Left lung (tissue), 10 donors: ENCODE data around the gene LMBRD1. TPM values are rescaled to one million over a fixed set of nuclear protein-coding genes. Genes with fewer than 3 reads are reported as not detected.
A peak's percentile ranks its signal among the peaks of the same experiment; 100 is the strongest.
"Not testable (repeated sequence)": the region's sequence is repeated elsewhere in the genome, so short reads cannot be mapped to it uniquely, and the experiment has no call there.

Experiments
- ATAC-seq: fragments of 200-7000 bp; cut with Tn5 transposase; one replicate; pipeline ENCODE4 v1.9.1; 2020; ENCODE audit warnings: moderate library complexity
- DNase-seq, 4 donors: peaks; one replicate each; pipeline ENCODE4 v3.0.0-alpha.2; 2013 to 2020
- H3K27ac ChIP-seq, 2 donors: fragments of 200-600 bp; sonication (generic) in 1 of 2; one replicate each; pipeline versions ENCODE4 v1.5.0 to v1.8.0; 2020 to 2021
- H3K27me3 ChIP-seq, 2 donors: fragments of 200-600 bp; sonication (generic) in 1 of 2; one replicate each; pipeline versions ENCODE4 v1.5.0 to v1.8.0; 2020 to 2021
- H3K36me3 ChIP-seq, 2 donors: fragments of 200-600 bp; sonication (generic) in 1 of 2; one replicate each; pipeline versions ENCODE4 v1.5.0 to v1.8.0; 2020 to 2021
- H3K4me1 ChIP-seq, 2 donors: fragments of 200-600 bp; one replicate each; pipeline ENCODE4 v1.8.0; 2021
- H3K4me3 ChIP-seq, 2 donors: fragments of 200-600 bp; sonication (generic) in 1 of 2; one replicate each; pipeline versions ENCODE4 v1.5.0 to v1.8.0; 2020 to 2021; ENCODE audit warnings: mild to moderate bottlenecking in 1 of 2
- H3K9me3 ChIP-seq, 2 donors: fragments of 200-600 bp; sonication (generic) in 1 of 2; one replicate each; pipeline versions ENCODE4 v1.5.0 to v1.8.0; 2020 to 2021
- intact Hi-C, 2 donors: fragments of 100-400 bp; cut with DNase I; formaldehyde crosslinking; loops; one replicate each; pipeline versions ENCODE4 v1.11.2 to v1.14.2; 2022
- polyA plus RNA-seq, 6 donors: library from polyadenylated mRNA; unstranded; fragments of 120-200 nt; gene quantifications; one replicate each; pipeline ENCODE4 v1.2.1, GENCODE V29; 2013; ENCODE audit not compliant: insufficient read length in 6 of 6
- total RNA-seq, 2 donors: library from RNA; stranded (reverse); fragmentation: NEBNext Ultra II Directional; extraction: Animal tissue kit (Norgen Biotek cat#: 25700); gene quantifications; one replicate each; pipeline ENCODE4 v1.2.1, GENCODE V29; 2021
- TF ChIP-seq, protein P1 (sequence below), 2 donors: fragments of 200-600 bp; sonication (generic) in 1 of 2; IDR thresholded peaks; one replicate each; pipeline versions ENCODE4 v1.5.0 to v1.8.0; 2021; ENCODE audit warnings: antibody characterized with exemption in 2 of 2
- donor health status: DM: no; HTN: yes; CAD: no.
- donor health status: DM: no; HTN: no; CAD: no.

LMBRD1 gene
- total and polyA plus RNA-seq, 8 donors = 50.1 to 79.0 (median 61.7) TPM

DNA sequence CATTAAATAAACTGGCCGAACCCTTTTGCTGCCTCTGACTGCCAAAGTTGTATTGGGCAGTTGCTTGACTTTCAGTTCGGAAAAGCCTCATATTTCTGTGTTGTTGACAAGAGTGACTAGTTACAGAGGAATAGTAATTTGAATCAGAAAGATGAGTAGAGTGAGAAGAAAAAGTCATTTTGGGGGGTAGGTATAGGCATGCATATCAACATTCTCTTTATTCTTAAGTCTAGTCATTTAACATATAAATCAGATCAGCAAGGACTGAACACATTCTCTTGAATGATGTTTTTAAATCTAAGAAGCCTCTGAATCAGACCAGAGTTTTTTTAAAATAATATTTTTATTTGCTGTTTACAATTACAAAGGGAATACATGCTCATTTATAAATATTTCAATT, 4.9 kb upstream of the LMBRD1 start:
- Histone ChIP-seq H3K27me3 (no peaks in the 10 kb centered on the region), H3K4me1 (no peaks in the 10 kb centered on the region), H3K4me3 (no peak overlapping the region), H3K36me3 (no peaks in the 10 kb centered on the region), H3K27ac (no peak overlapping the region), H3K9me3 (no peaks in the 10 kb centered on the region)
- DNase-seq = no peak
- TF ChIP-seq, protein P1, sequence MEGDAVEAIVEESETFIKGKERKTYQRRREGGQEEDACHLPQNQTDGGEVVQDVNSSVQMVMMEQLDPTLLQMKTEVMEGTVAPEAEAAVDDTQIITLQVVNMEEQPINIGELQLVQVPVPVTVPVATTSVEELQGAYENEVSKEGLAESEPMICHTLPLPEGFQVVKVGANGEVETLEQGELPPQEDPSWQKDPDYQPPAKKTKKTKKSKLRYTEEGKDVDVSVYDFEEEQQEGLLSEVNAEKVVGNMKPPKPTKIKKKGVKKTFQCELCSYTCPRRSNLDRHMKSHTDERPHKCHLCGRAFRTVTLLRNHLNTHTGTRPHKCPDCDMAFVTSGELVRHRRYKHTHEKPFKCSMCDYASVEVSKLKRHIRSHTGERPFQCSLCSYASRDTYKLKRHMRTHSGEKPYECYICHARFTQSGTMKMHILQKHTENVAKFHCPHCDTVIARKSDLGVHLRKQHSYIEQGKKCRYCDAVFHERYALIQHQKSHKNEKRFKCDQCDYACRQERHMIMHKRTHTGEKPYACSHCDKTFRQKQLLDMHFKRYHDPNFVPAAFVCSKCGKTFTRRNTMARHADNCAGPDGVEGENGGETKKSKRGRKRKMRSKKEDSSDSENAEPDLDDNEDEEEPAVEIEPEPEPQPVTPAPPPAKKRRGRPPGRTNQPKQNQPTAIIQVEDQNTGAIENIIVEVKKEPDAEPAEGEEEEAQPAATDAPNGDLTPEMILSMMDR (IDR thresholded peaks at IDR 0.05) = no peak
- intact Hi-C loops = no loop called here
- ATAC-seq = no peak

GRCh38 chr6:69801225-69801624, 4.4 kb upstream of the LMBRD1 start:
- TF ChIP-seq, protein P1 (IDR thresholded peaks at IDR 0.05) = no peak
- no peak overlapping the region for H3K27ac ChIP-seq
- no peak for ATAC-seq

GRCh38 chr6:69798796-69799195, 2.0 kb upstream of the LMBRD1 start:
- intact Hi-C loops, H3K4me3 ChIP-seq, H3K9me3 ChIP-seq, H3K36me3 ChIP-seq, DNase-seq, H3K27me3 ChIP-seq, H3K27ac ChIP-seq, ATAC-seq: not testable (repeated sequence)
- H3K4me1 ChIP-seq = peaks cover 0 to 10% of the 10 kb centered on the region in 2 donors

More at GRCh38 chr6:69801225-69801624, 4.4 kb upstream of the LMBRD1 start:
- no peak overlapping the region for H3K4me3 ChIP-seq
- H3K36me3 ChIP-seq = no peaks in the 10 kb centered on the region
- intact Hi-C loops = no loop called here
- H3K9me3 ChIP-seq = no peaks in the 10 kb centered on the region
- no peaks in the 10 kb centered on the region for H3K4me1 ChIP-seq
- DNase-seq = peak in 1 of 4 donors; percentile 21
- no peaks in the 10 kb centered on the region for H3K27me3 ChIP-seq

DNA sequence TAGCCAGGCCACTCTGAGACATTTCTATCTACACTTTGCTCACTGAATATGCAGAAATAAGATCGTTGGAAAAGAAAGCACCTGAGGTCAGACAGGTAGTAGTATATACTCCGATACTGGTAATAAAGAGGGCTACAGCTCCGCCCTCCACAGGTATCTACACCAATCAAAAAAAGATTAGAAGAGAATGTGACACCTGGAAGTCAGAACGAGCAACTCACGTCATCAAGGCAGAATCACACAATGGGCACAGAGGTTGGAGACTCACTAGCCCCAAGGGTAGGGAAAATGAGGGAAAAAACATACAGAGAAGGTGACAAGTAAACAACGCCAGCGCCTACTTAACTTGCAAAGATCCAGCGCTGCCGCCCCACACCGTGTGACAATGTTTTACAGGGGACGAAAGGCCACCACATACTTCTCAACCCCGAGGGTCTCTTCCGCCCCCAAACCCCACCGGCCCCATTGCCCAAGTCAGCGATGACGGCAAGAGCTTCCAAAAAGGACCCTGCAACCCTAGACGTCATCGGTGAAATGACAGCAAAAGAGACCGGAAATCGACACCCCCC, 653 bp downstream of the LMBRD1 start:
- peaks cover 0 to 14% of the 10 kb centered on the region in 2 donors for H3K4me1 ChIP-seq
- intact Hi-C loops = no loop called here
- no peaks in the 10 kb centered on the region for H3K27me3 ChIP-seq
- TF ChIP-seq, protein P1 (IDR thresholded peaks at IDR 0.05) = no peak
- peak overlapping the region; percentile 67 to 77 for H3K4me3 ChIP-seq
- H3K36me3 ChIP-seq = no peaks in the 10 kb centered on the region
- DNase-seq (peak in 2 of 4 donors; percentile 68 to 81), ATAC-seq (peak; percentile 72)
- no peaks in the 10 kb centered on the region for H3K9me3 ChIP-seq
- H3K27ac ChIP-seq = peak overlapping the region; percentile 88 to 90

- Histone ChIP-seq H3K36me3 (no peaks in the 10 kb centered on the region), H3K4me1 (peaks cover 0 to 14% of the 10 kb centered on the region in 2 donors), H3K27me3 (no peaks in the 10 kb centered on the region), H3K4me3 (peak overlapping the region; percentile 67 to 77), H3K9me3 (no peaks in the 10 kb centered on the region), H3K27ac (peak overlapping the region; percentile 88 to 90)
- ATAC-seq = no peak
- TF ChIP-seq, protein P1 (IDR thresholded peaks at IDR 0.05) = no peak
- DNase-seq = peak in 1 of 4 donors; percentile 47
- intact Hi-C loops = no loop called here
Observed at GRCh38 chr6:69795469-69796072, 1.2 kb downstream of the LMBRD1 start.
